WTC11 (cell line): ENCODE data around the gene EAF1. TPM values are rescaled to one million over a fixed set of nuclear protein-coding genes. Genes with fewer than 3 reads are reported as not detected.

Source experiments
- ATAC-seq: fragments of 200-7000 bp; cut with Tn5 transposase; 2 replicates; pipeline ENCODE4 v1.10.0; 2021; ENCODE audit warnings: mild to moderate bottlenecking, moderate library complexity
- CTCF ChIA-PET: fragments of 300-600 bp; sonication (Branson Sonifier 250); formaldehyde crosslinking; loops from one replicate; lab custom pipeline; 2021; ENCODE audit warnings: antibody characterized with exemption; lab: Charles Lee
- POLR2A ChIA-PET: fragments of 350-600 bp; sonication (Branson Sonifier 250); formaldehyde crosslinking; loops from one replicate; lab custom pipeline; 2021; ENCODE audit warnings: antibody characterized with exemption; lab: Charles Lee
- DNase-seq: peaks from one replicate; pipeline ENCODE4 v3.0.0; 2021; ENCODE audit warnings: low spot score
- H3K27ac Mint-ChIP-seq: 2 replicates; pipeline ENCODE4 v1.8.0; 2021; ENCODE audit warnings: mixed read lengths
- H3K27me3 Mint-ChIP-seq: 2 replicates; pipeline ENCODE4 v1.8.0; 2021; ENCODE audit warnings: low read depth, mild to moderate bottlenecking, moderate library complexity, mixed read lengths
- H3K36me3 Mint-ChIP-seq: 2 replicates; pipeline ENCODE4 v1.8.0; 2021; ENCODE audit warnings: mixed read lengths
- H3K4me1 Mint-ChIP-seq: 2 replicates; pipeline ENCODE4 v1.8.0; 2022; ENCODE audit warnings: mixed read lengths
- H3K4me3 Mint-ChIP-seq: 2 replicates; pipeline ENCODE4 v1.8.0; 2021; ENCODE audit warnings: mild to moderate bottlenecking, moderate library complexity, mixed read lengths
- H3K9me3 Mint-ChIP-seq: 2 replicates; pipeline ENCODE4 v1.8.0; 2021; ENCODE audit warnings: mixed read lengths
- CREM ChIP-seq: sonication (generic); formaldehyde crosslinking; IDR thresholded peaks from 2 replicates; pipeline ENCODE4 v1.8.1; 2022; ENCODE audit warnings: mild to moderate bottlenecking, missing genetic modification reagents, moderate library complexity
- GABPB1 ChIP-seq: sonication (generic); formaldehyde crosslinking; IDR thresholded peaks from 2 replicates; pipeline ENCODE4 v1.8.1; 2023; ENCODE audit warnings: mild to moderate bottlenecking, missing genetic modification reagents
- JAZF1 ChIP-seq: fragments of 250-450 bp; sonication (Bioruptor Pico); IDR thresholded peaks from 2 replicates; pipeline ENCODE4 v1.9.0; 2021; ENCODE audit warnings: moderate library complexity, mild to moderate bottlenecking, inconsistent platforms
- NFATC4 ChIP-seq: fragments of 250-450 bp; sonication (Bioruptor Pico); IDR thresholded peaks from 2 replicates; pipeline ENCODE4 v1.9.0; 2021; ENCODE audit warnings: mild to moderate bottlenecking
- NR1H2 ChIP-seq: sonication (generic); formaldehyde crosslinking; IDR thresholded peaks from 2 replicates; pipeline ENCODE4 v1.9.0; 2021; ENCODE audit warnings: mild to moderate bottlenecking, moderate library complexity, missing genetic modification reagents
- NR2C2 ChIP-seq: sonication (generic); formaldehyde crosslinking; IDR thresholded peaks from 2 replicates; pipeline ENCODE4 v1.8.0; 2022; ENCODE audit warnings: mild to moderate bottlenecking, missing genetic modification reagents
- SMAD3 ChIP-seq: sonication (generic); formaldehyde crosslinking; IDR thresholded peaks from 2 replicates; pipeline ENCODE4 v1.8.0; 2022; ENCODE audit warnings: missing genetic modification reagents, mild to moderate bottlenecking, borderline replicate concordance
- SMAD4 ChIP-seq: sonication (generic); formaldehyde crosslinking; IDR thresholded peaks from 2 replicates; pipeline ENCODE4 v1.8.0; 2022; ENCODE audit warnings: mild to moderate bottlenecking, missing genetic modification reagents
- SOX15 ChIP-seq: fragments of 250-450 bp; sonication (Bioruptor Pico); IDR thresholded peaks from 2 replicates; pipeline ENCODE4 v1.9.0; 2021; ENCODE audit warnings: mild to moderate bottlenecking
- ZNF423 ChIP-seq: fragments of 250-450 bp; sonication (Bioruptor Pico); IDR thresholded peaks from 2 replicates; pipeline ENCODE4 v2.1.2; 2022; ENCODE audit warnings: mild to moderate bottlenecking, moderate library complexity
- total RNA-seq: library from RNA; stranded (reverse); gene quantifications from 3 replicates; pipeline ENCODE4 v1.2.3, GENCODE V29; 2021
- TF ChIP-seq, protein P1 (sequence below): sonication (generic); formaldehyde crosslinking; IDR thresholded peaks from 2 replicates; pipeline ENCODE4 v1.8.0; 2023; ENCODE audit warnings: mild to moderate bottlenecking, missing genetic modification reagents
- TF ChIP-seq, protein P2 (sequence below): sonication (generic); formaldehyde crosslinking; IDR thresholded peaks from 2 replicates; pipeline ENCODE4 v1.8.1; 2022; ENCODE audit warnings: low read depth, missing genetic modification reagents, borderline replicate concordance
- TF ChIP-seq, protein P3 (sequence below): sonication (generic); formaldehyde crosslinking; IDR thresholded peaks from 2 replicates; pipeline ENCODE4 v1.8.1; 2023; ENCODE audit warnings: mild to moderate bottlenecking, missing genetic modification reagents, borderline replicate concordance
- TF ChIP-seq, protein P4 (sequence below): sonication (generic); formaldehyde crosslinking; conservative IDR thresholded peaks from 2 replicates; pipeline ENCODE4 v1.8.1; 2022; ENCODE audit warnings: mild to moderate bottlenecking, missing genetic modification reagents
- TF ChIP-seq, protein P5 (sequence below): sonication (generic); formaldehyde crosslinking; IDR thresholded peaks from 2 replicates; pipeline ENCODE4 v1.8.1; 2023; ENCODE audit warnings: mild to moderate bottlenecking, missing genetic modification reagents, moderate library complexity
- TF ChIP-seq, protein P6 (sequence below): sonication (generic); formaldehyde crosslinking; IDR thresholded peaks from 2 replicates; pipeline ENCODE4 v1.8.1; 2023; ENCODE audit warnings: mild to moderate bottlenecking, missing genetic modification reagents
- TF ChIP-seq, protein P7 (sequence below): sonication (generic); formaldehyde crosslinking; IDR thresholded peaks from 2 replicates; pipeline ENCODE4 v1.8.0; 2023; ENCODE audit warnings: missing genetic modification reagents
- TF ChIP-seq, protein P8 (sequence below): sonication (generic); formaldehyde crosslinking; IDR thresholded peaks from 2 replicates; pipeline ENCODE4 v1.8.1; 2022; ENCODE audit warnings: missing genetic modification reagents, borderline replicate concordance

EAF1 gene
- total RNA-seq, 1 experiment from 2014 or later = 25.4 TPM

DNA sequence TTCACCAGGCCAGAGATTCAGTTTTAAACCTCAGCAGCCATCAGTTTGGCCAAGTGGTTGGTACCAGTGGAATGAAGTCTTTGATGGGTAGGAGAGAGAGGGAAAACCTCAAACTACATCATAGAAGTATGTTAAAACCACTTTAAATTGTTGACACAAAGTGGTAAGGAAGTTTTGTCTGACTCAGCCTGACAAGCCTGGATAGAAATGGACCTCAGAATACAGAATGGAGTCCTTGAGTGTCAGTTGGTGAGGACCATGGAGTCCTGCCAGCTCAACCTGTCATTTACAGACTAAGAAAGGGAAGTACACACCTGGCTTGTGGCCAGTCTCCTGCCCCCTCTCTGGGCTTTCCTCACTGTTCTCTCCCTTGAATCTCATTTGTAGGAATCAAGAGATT lies 12.1 kb downstream of the EAF1 start (continued):
- TF ChIP-seq, protein P1, sequence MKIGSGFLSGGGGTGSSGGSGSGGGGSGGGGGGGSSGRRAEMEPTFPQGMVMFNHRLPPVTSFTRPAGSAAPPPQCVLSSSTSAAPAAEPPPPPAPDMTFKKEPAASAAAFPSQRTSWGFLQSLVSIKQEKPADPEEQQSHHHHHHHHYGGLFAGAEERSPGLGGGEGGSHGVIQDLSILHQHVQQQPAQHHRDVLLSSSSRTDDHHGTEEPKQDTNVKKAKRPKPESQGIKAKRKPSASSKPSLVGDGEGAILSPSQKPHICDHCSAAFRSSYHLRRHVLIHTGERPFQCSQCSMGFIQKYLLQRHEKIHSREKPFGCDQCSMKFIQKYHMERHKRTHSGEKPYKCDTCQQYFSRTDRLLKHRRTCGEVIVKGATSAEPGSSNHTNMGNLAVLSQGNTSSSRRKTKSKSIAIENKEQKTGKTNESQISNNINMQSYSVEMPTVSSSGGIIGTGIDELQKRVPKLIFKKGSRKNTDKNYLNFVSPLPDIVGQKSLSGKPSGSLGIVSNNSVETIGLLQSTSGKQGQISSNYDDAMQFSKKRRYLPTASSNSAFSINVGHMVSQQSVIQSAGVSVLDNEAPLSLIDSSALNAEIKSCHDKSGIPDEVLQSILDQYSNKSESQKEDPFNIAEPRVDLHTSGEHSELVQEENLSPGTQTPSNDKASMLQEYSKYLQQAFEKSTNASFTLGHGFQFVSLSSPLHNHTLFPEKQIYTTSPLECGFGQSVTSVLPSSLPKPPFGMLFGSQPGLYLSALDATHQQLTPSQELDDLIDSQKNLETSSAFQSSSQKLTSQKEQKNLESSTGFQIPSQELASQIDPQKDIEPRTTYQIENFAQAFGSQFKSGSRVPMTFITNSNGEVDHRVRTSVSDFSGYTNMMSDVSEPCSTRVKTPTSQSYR (CRISPR knock-in tag) = no peak
- no peak for TF ChIP-seq NFATC4 (CRISPR knock-in tag)
- TF ChIP-seq, all 79 proteins: peak for 0

DNA sequence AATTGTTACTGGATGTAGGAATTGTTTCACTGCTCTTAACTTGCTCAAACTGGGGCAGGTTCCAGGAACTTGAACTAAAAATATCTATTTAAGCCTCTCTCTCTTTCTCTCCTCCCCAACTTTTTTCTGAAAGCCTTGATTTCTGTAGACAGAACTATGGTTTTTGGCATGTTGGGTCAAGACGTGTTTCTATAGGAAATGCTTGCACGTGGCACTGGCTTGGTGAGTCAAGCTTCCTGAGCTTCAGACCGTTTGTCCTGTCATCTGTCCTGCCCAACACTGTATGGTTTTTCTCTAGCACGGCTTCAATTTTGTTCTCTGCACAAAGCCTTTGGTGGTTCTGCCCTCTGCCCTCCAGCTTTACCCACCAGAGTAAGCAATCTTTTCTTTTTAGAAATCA lies 13.5 kb downstream of the EAF1 start:
- H3K27ac Mint-ChIP-seq = no peak overlapping the region
- ATAC-seq = no peak
- TF ChIP-seq NR2C2 (CRISPR knock-in tag) (no peak), SOX15 (no peak), SMAD4 (CRISPR knock-in tag) (no peak)
- TF ChIP-seq, protein P2, sequence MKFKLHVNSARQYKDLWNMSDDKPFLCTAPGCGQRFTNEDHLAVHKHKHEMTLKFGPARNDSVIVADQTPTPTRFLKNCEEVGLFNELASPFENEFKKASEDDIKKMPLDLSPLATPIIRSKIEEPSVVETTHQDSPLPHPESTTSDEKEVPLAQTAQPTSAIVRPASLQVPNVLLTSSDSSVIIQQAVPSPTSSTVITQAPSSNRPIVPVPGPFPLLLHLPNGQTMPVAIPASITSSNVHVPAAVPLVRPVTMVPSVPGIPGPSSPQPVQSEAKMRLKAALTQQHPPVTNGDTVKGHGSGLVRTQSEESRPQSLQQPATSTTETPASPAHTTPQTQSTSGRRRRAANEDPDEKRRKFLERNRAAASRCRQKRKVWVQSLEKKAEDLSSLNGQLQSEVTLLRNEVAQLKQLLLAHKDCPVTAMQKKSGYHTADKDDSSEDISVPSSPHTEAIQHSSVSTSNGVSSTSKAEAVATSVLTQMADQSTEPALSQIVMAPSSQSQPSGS (CRISPR knock-in tag) = no peak
- TF ChIP-seq, protein P3, sequence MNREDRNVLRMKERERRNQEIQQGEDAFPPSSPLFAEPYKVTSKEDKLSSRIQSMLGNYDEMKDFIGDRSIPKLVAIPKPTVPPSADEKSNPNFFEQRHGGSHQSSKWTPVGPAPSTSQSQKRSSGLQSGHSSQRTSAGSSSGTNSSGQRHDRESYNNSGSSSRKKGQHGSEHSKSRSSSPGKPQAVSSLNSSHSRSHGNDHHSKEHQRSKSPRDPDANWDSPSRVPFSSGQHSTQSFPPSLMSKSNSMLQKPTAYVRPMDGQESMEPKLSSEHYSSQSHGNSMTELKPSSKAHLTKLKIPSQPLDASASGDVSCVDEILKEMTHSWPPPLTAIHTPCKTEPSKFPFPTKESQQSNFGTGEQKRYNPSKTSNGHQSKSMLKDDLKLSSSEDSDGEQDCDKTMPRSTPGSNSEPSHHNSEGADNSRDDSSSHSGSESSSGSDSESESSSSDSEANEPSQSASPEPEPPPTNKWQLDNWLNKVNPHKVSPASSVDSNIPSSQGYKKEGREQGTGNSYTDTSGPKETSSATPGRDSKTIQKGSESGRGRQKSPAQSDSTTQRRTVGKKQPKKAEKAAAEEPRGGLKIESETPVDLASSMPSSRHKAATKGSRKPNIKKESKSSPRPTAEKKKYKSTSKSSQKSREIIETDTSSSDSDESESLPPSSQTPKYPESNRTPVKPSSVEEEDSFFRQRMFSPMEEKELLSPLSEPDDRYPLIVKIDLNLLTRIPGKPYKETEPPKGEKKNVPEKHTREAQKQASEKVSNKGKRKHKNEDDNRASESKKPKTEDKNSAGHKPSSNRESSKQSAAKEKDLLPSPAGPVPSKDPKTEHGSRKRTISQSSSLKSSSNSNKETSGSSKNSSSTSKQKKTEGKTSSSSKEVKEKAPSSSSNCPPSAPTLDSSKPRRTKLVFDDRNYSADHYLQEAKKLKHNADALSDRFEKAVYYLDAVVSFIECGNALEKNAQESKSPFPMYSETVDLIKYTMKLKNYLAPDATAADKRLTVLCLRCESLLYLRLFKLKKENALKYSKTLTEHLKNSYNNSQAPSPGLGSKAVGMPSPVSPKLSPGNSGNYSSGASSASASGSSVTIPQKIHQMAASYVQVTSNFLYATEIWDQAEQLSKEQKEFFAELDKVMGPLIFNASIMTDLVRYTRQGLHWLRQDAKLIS (CRISPR knock-in tag) = no peak
- TF ChIP-seq, protein P4, sequence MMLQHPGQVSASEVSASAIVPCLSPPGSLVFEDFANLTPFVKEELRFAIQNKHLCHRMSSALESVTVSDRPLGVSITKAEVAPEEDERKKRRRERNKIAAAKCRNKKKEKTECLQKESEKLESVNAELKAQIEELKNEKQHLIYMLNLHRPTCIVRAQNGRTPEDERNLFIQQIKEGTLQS (CRISPR knock-in tag) = no peak
- TF ChIP-seq, protein P5, sequence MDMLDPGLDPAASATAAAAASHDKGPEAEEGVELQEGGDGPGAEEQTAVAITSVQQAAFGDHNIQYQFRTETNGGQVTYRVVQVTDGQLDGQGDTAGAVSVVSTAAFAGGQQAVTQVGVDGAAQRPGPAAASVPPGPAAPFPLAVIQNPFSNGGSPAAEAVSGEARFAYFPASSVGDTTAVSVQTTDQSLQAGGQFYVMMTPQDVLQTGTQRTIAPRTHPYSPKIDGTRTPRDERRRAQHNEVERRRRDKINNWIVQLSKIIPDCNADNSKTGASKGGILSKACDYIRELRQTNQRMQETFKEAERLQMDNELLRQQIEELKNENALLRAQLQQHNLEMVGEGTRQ = no peak
- TF ChIP-seq, protein P6, sequence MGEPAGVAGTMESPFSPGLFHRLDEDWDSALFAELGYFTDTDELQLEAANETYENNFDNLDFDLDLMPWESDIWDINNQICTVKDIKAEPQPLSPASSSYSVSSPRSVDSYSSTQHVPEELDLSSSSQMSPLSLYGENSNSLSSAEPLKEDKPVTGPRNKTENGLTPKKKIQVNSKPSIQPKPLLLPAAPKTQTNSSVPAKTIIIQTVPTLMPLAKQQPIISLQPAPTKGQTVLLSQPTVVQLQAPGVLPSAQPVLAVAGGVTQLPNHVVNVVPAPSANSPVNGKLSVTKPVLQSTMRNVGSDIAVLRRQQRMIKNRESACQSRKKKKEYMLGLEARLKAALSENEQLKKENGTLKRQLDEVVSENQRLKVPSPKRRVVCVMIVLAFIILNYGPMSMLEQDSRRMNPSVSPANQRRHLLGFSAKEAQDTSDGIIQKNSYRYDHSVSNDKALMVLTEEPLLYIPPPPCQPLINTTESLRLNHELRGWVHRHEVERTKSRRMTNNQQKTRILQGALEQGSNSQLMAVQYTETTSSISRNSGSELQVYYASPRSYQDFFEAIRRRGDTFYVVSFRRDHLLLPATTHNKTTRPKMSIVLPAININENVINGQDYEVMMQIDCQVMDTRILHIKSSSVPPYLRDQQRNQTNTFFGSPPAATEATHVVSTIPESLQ (CRISPR knock-in tag) = no peak
- ChIA-PET CTCF (no interaction called here), POLR2A (no interaction called here)
- no peak overlapping the region for H3K4me3 Mint-ChIP-seq
- peaks cover 58% of the 10 kb centered on the region for H3K36me3 Mint-ChIP-seq
- H3K9me3 Mint-ChIP-seq = no peaks in the 10 kb centered on the region
- no peaks in the 10 kb centered on the region for H3K4me1 Mint-ChIP-seq
- H3K27me3 Mint-ChIP-seq = no peaks in the 10 kb centered on the region
- DNase-seq = no peak

DNA sequence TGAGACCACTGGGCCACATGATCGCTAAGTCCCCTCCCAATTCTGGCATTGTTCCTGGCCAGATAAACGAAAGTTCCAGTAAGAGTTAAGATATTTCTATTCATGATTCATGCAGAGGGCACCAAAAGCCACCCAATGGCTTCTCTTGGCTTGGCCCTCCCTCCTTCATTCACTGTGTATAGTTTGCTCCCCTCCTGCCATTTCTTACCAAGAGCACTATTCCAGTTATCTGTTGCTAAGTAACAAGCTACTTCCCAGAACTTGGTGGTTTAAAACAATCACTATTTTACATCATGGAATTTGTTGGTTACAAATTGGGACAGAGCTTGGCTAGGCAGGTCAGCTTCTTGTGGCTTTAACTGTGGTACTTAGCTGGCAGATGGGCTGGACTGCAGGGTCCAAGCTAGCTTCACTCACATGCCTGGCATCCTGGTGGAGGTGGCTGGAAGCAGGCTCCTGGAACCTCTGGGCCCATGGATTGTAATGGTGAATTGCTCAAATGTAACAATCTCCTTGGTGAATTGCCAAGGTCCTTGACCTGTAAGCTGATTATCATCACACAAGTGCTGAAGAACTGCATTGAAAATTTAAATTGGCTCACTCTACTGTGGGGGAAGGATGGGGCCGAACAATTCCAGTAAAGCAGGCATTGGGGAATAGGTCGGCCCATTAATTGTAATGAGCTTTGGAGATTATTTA lies 16.6 kb downstream of the EAF1 start:
- POLR2A ChIA-PET = interaction anchor here (1.1 kb wide), 1 partner anchor 107 kb away, joined by 3 read pairs; no protein-coding TSS in a partner anchor
- no peak; the same call in 1 of the 2 replicates for ATAC-seq
- no peaks in the 10 kb centered on the region for H3K9me3 Mint-ChIP-seq
- TF ChIP-seq GABPB1 (CRISPR knock-in tag) = no peak
- TF ChIP-seq, protein P7, sequence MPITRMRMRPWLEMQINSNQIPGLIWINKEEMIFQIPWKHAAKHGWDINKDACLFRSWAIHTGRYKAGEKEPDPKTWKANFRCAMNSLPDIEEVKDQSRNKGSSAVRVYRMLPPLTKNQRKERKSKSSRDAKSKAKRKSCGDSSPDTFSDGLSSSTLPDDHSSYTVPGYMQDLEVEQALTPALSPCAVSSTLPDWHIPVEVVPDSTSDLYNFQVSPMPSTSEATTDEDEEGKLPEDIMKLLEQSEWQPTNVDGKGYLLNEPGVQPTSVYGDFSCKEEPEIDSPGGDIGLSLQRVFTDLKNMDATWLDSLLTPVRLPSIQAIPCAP (CRISPR knock-in tag) = no peak
- no peak for TF ChIP-seq ZNF423 (CRISPR knock-in tag)
- TF ChIP-seq JAZF1 (CRISPR knock-in tag) = no peak
- no peak for TF ChIP-seq SMAD3 (CRISPR knock-in tag)
- TF ChIP-seq CREM = no peak
- no peak for TF ChIP-seq NR1H2 (CRISPR knock-in tag)
- TF ChIP-seq, protein P8, sequence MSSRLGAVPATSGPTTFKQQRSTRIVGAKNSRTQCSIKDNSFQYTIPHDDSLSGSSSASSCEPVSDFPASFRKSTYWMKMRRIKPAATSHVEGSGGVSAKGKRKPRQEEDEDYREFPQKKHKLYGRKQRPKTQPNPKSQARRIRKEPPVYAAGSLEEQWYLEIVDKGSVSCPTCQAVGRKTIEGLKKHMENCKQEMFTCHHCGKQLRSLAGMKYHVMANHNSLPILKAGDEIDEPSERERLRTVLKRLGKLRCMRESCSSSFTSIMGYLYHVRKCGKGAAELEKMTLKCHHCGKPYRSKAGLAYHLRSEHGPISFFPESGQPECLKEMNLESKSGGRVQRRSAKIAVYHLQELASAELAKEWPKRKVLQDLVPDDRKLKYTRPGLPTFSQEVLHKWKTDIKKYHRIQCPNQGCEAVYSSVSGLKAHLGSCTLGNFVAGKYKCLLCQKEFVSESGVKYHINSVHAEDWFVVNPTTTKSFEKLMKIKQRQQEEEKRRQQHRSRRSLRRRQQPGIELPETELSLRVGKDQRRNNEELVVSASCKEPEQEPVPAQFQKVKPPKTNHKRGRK (CRISPR knock-in tag) = no peak
- peaks cover 2% of the 10 kb centered on the region; the same call in 1 of the 2 replicates for H3K4me1 Mint-ChIP-seq
- no peak for DNase-seq
- no peaks in the 10 kb centered on the region for H3K27me3 Mint-ChIP-seq
- no peak overlapping the region for H3K27ac Mint-ChIP-seq
- CTCF ChIA-PET = interaction anchor here (0.7 to 1.4 kb wide), 4 partner anchors 39 to 325 kb away, joined by 3 read pairs; no protein-coding TSS in a partner anchor
- no peak overlapping the region for H3K4me3 Mint-ChIP-seq
- H3K36me3 Mint-ChIP-seq = peaks cover 32% of the 10 kb centered on the region
